Left renal cortex interstitium (tissue), 4 donors: Measurements from ENCODE around the gene KCNJ6. TPM values are rescaled to one million over a fixed set of nuclear protein-coding genes. Genes with fewer than 3 reads are reported as not detected.
"Not testable (repeated sequence)": the region's sequence is repeated elsewhere in the genome, so short reads cannot be mapped to it uniquely, and the experiment has no call there.

Experiments used
- DNase-seq, 4 donors: peaks; one replicate each; pipeline ENCODE4 v3.0.0-alpha.2; 2013; ENCODE audit warnings: low read depth in 4 of 4, low spot score in 2 of 4, missing footprints in 1 of 4
- polyA plus RNA-seq, 4 donors: library from polyadenylated mRNA; unstranded; fragments of 120-200 nt; gene quantifications; one replicate each; pipeline ENCODE4 v1.2.1, GENCODE V29; 2013; ENCODE audit not compliant: insufficient read length in 4 of 4

Gene KCNJ6
- polyA plus RNA-seq, 4 donors = 0.17 to 0.59 (median 0.26) TPM

DNA sequence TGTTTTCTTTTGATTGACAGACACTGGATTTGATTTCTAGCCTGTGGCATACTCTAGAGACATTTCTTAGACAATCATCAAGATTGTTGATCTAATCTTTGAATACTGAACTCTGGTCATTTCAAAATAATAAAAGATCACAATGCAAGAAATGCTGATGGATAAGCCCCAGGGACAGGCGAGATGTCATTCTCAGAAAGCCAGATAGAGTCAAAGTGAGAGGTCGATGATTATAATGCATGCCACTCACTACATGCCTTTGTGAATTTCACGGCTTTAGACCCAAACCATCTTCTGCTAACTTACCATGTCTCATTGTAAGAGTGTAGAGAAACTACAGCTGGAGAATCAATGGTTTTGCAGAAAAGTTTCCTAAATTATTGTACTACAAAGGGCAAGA is 292.6 kb downstream of the KCNJ6 start:
- no peak for DNase-seq

DNA sequence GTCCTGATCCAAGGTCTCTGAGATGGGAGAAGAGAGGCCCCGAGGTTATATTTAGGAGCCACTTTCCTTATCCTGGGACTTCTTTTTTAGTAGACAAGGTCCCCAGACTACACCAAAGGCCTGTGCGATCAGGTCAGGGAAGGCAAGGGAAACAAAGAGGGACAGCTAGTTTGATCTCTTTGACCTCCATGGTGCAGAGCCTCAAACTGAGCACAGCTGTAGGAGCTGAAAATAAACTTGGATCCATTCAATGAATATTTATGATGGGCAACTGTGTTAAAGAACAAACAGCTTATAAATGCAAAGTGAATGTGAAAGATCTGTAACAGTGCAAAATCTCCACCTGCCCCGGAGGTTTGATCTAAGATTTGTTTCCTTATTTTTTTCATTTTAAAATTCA is 293.1 kb downstream of the KCNJ6 start:
- DNase-seq = no peak

DNA sequence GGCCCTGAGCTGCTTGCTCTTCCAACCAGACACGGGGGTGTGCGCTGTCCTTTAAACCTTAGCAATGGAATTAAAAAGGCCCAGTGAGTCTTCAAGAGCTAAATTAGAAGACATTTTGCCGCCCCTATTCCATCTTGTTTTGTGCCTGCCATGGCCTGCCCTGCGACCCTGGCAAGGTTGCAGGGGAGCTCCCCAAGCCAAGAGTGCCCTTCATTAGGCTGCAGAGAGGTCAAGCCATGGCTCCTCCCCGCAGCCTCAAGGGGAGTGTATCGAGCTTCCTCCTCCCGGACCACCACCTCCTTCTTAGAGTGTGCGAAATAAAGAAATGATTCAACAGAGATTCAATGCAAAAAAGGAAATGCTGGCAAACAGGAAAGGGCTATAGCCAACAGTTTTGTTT is 293.5 kb downstream of the KCNJ6 start:
- no peak for DNase-seq

DNA sequence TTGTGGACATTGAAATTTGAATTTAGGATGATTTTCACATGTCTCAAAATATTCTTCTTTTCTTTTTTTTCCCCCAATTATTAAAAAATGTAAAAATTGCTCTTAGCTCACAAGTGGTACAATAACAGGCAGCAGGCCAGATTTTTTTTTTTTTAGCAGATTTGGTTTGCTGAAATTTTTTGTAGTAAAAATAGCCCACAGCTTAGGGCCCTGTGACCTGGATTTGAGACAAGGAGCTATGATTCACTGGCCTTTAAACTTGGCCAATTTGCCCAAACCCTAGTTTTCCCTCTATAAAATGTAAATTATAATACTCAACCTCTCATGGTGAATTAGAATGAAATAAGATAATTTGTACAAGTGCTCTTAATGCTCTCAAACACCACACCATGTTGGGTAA is 295.9 kb downstream of the KCNJ6 start:
- no peak for DNase-seq

DNA sequence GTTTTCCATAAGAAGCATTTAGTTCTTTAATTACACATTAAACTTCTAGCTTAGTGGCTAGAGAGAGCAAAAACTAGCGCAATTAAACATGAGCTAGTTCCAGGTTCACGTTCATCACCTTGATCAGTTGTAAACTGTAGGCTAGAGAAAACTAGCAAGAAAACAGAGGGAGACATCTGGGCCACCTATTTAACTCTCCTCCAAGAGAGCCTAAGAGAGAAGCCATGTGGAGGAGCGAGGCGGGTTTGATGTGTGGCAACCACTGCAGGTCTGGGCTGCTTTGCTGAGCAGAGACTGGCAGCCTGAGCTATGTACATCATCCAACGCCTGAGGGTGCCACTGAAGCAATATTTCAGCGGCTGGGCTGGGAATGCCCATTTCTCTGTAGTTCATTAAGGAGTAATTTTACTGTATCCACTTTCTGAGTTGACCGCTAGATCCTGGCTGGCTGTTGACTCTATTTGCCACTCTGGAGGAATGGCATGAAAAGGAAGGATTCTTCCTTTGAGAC is 296.7 kb downstream of the KCNJ6 start:
- DNase-seq = no peak

DNA sequence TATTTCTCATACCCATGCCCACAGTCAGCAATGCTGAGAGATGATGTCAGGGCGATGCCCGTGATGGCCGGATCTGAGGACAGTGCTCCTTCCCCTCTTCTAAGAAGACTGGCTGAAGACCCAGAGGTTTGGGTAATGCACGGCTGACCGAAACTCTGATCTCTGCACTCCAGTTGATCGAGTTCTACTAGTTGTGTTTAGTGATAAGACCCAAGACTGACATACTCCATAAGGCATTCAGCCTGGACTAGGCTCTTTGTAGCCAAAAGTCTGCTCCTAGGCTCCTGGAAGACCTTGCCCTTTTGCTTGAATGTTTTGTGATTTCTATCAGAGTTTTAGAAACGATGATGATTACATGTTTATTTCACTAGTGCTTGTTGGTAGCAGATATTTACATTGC is 298.2 kb downstream of the KCNJ6 start:
- DNase-seq = no peak

DNA sequence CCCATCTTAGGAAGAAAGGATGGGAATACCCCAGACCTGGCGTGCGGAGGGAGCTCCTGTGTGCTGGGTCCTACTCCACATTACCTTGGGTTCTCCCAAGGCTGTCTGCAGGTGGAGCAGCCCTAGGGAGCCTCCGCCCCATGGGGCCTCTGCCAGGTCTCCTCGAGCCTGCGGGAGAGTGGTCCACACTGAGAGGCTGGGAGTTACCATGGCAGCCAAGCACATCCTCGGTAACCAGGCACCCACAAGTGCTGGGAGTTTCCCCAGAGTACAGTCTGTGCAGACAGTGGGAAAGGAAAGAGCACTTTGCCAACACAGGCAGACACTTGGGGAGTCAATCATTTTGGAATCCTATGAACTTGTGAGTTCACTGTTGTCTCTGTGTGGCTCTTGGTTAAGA is 300.3 kb downstream of the KCNJ6 start:
- DNase-seq = no peak

DNA sequence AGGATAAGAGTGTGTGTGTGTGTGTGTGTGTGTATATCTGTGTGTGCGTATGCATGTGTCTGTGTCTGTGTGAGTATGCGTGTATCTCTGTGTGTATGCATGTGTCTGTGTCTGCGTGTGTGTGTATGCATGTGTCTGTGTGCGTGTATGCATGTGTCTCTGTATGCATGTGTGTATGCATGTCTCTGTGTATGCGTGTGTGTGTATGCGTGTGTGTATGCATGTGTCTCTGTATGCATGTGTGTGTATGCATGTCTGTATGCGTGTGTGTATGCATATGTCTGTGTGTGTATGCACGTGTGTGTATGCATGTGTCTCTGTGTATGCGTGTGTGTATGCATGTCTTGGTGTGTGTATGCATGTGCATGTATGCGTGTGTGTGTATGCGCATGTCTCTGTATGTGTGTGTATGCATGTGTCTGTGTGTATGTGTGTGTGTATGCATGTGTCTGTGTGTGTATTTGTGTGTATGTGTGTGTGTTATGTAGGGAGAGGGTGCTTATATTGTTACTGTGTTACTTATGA is 301.8 kb downstream of the KCNJ6 start:
- no peak for DNase-seq

DNA sequence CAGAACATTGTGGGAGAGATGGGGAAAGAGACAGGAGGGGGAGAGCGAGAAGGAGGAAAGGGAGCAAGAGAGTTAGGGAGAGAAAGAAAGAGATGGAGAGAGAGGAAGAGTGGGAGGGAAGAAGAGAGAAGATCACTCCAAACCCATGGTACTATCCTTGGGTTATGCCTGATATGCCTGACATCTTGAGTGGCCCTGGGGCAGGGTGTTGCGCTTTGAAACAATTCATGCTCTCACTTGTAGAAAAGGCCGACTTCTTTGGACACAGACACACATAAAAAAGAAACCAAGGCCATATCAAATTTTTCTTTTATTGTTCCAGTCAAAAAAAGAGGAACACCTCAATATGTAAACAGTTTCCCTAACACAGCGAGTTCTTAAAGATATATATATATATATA is 309.2 kb downstream of the KCNJ6 start:
- DNase-seq = no peak

DNA sequence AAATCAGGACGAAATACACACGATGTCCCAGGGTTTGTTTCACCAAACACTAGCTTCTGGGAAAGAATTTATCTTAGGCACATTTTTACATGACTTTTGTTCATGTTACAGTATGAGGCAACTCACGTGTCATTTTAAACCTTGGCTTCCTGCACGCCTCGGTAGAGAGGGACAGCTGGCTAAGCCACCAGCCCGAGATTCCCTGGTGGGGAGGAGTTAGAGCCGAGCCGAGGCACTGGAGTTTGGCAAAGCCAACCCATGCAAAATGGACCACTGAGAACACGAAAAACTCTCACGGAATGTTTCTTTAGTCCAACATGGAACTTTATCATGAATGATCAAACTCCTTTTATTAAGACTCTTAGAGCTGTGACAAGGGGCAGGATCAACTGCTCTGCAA is 309.7 kb downstream of the KCNJ6 start:
- DNase-seq = no peak

DNA sequence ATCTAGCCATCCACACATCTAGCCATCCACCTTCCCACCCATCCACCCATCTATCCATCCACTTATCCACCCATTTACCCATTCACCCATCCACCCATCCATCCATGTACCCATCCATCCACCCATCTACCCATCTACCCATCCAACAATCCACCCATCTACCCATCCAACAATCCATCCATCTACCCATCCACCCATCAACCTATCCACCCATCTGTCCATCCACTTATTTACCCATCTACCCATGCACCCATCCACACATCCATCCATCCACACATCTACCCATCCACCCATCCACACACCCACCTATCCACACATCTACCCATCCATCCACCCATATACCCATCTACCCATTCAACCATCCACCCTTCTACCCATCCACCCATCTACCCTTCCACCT is 311.3 kb downstream of the KCNJ6 start:
- no peak for DNase-seq

DNA sequence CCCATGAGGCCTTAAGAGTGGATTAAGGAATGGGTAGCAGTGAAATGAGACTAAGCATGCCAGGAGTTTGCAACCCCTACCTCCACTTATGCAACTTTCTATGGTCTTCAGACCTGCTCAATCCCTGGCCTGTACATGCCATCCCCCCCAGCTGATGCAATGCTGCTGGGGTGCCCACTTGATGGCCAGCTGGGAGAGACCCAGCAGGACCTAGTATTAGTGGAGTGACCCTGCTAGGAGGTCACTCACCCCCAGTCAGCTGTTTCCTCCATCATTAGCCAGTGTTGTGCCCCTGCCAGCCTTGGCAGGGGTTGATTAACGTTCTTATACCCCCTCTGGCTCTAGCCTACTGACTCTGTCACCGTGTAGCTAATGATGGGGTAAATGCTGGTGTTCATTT is 313.1 kb downstream of the KCNJ6 start:
- DNase-seq = no peak

DNA sequence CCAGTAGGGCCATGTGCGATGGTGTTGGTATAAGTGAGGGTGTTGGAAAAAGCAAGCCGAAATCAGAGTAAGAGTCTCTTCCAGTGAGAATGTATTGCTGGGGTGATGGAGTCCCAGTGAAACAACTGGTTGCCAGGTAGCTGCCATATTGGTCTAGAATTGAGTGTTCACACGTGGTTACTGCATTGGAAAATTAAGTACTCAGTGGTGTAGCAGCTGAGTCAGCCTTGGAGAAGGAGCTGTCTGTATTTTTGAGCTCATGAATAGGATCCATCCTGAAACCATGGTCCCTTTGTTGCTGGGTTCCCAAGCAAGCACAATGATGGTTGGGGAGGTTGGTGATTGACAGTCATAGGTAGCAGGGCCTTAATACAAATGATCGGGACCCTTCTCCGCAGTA is 314.3 kb downstream of the KCNJ6 start:
- DNase-seq = no peak

DNA sequence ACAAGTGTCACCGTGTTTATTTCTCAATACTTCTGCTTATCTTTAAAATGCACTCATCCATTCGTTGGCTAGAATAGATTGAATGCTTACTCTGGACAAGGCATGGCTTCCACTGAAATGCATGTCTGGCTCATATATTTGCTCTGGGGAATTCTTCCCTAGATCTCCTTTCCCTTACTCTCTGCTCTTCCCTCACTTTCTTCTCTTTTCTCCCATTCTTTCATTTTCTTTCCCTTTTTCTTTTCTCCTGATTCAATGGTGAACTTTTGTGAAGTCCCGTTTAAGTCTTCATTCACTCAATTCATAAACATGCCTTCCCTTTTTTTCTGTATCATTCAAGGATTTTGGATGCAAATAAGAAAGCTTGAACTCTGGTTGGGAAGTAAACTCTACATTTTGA is 315.2 kb downstream of the KCNJ6 start:
- DNase-seq = no peak

DNA sequence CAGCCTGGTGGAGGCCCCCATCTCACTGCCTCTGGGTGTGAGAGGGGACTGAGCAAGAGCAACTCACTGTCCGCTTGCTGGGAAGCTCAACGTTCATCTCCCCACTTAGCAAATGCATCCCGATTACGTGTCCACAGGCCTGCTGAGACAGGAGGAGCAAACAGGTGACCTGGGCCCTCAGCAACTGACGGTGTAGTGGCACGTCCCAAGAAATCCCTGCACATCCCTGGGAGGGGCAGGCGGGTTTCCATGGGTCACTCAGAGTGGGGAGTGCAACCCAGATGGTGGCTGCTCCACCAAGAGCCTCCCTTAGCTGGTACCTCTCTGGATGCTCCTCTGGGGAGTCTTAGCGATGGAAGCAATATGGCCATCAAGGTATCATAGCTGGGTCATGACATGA is 320.3 kb downstream of the KCNJ6 start:
- DNase-seq = no peak

DNA sequence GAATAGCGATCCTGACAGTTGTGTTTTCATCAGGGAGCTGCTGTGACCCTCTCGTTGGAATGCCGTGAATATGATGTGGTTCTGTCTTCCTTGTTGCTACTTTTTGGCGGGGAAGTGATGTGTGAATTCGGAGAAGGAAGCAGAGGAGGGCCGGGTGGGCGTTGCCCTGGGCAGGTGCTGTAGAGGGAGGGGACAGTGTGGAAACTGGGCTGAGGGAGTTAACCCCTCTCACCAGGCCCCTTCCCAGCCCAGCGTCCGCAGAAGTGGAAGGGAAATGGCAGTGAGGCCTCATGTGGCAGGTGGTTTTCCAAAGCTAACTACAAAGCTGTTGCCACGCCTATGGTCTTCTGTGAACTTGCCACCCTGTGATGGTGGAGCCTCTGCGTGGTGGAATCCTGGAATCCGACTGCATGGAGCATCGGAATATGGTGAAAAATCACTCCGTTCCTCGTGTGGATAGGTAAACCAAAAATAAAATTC is 321.7 kb downstream of the KCNJ6 start:
- no peak for DNase-seq

DNA sequence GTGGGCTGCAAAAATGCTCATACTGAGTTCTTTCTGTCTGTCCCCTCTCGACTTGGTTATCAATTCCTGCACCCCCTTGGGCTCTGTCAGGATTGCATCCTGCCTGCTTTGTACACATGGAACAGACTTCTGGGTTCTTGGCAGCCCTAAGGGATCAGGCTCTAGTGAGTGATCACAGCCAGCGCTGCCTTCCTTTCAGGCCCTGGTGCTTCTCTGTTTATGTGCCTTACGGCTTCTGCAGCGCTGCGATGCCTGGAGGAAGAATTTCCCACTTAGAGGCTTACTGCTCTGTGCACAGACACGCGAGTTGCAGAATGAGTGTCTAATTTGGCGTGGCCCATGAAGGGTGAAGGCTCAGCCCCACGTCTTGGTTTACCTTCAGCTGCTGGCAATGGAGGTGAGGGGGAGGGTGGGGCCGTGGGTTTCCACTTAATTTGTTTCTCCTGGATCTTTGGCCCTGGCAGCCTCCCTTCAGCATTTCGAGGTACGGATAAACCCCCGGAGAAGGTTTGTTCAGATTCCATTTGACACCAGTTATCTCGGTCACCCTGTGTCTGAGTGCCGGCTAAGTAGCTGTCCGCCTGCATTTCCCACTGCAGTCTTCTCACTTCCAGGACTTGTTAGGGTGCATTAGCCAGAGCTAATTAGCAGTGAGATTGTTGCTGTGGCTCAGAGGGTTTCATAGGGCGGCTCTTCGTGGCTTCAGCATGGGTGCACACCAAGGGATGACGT is 322.4 kb downstream of the KCNJ6 start:
- no peak for DNase-seq

DNA sequence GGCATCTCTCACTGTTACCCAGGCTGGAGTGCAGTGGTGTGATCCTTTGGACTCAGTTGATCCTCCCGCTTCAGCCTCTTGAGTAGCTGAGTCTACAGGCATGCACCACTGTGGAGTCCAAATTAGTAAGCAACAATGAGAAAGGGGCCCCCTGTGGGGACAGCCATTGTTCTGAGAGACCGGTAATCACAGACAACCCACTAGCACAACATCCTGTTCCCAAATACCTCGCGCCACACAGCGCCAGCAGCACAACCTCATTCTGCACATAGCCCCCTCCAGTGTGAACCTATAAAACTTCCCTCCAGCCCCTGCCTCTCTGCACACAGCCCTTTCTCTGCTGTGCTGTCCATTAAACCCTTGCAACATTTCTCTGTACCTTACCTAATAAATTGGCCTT is 323.2 kb downstream of the KCNJ6 start:
- DNase-seq = no peak

DNA sequence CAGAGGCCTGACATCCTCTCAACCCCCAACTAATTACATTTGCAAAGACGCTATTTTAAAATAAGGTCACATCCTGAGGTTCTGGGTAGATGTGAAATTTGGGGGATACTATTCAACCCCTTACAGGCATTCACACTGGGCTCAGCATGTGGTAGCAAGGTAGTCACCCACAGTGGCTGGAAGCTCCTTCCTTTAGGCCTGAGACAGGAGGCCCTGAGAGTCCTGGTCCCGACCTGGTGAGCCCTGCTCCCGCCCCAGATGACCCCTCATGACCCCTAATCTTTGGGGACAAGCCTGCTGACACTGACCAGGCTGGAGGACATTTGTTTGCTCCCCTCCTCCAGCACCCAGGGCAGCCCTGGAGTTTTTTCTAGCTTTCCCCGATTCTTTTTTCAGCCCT is 323.8 kb downstream of the KCNJ6 start:
- DNase-seq = no peak

DNA sequence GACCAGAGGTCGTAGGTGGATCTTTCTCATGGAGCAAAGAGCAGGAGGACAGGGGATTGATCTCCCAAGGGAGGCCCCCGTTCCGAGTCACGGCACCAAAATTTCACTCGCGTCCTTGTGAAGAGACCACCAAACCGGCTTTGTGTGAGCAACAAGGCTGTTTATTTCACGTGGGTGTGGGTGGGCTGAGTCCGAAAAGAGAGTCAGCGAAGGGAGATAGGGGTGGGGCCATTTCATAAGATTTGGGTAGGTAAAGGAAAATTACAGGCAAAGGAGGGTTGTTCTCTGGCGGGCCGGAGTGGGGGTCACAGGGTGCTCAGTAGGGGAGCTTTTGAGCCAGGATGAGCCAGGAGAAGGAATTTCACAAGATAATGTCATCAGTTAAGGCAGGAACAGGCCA is 324.3 kb downstream of the KCNJ6 start:
- DNase-seq = not testable (repeated sequence)

DNA sequence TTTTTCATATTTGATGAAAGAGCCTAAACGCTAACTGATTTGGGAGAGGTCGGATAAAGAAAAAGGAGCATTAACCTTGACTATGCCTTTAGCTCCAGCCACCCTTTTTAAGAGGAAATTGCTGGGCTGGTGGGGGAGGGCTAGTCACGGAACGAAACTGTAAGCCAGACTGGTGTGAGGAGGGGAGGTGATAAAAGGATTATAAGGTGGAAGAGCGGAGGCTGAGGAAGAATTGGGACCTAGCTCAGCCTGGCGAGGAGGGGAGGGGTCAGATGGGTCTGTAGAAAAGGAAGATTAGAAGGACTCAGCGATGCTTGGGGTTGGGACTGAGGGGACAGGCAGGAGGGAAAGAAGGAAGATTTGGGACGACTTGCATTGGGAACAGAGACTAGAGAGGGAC is 325.4 kb downstream of the KCNJ6 start:
- DNase-seq = not testable (repeated sequence)

DNA sequence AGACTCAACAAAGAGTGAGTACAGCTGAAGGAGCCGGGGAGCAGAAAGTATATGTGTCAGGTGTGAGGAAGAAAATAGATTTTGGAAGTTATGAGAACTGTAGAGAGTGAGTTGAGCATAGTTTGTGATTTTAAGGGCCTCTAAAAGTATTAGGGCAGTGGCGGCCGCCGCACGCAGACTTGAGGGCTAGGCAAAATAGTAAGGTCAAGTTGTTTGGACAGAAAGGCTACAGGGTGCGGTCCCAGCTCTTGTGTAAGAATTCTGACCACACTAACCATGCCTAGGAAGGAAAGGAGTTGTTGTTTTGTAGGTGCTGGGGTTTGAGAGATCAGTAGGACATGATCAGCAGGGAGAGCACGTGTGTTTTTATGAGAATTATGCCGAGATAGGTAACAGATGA is 327.6 kb downstream of the KCNJ6 start:
- not testable (repeated sequence) for DNase-seq
